Tibial artery (tissue), 4 donors: ENCODE results near the gene SRMS.
"Not testable (repeated sequence)": the region's sequence is repeated elsewhere in the genome, so short reads cannot be mapped to it uniquely, and the experiment has no call there.

Source experiments
- DNase-seq, 2 donors: peaks; one replicate each; pipeline ENCODE4 v3.0.0-alpha.2; 2019
- H3K27ac ChIP-seq, 2 donors: fragments of 200-600 bp; sonication (generic) in 1 of 2; 1 replicate in 1 of 2; 2 replicates in 1 of 2; pipeline ENCODE4 v1.5.1; 2018 to 2019; ENCODE audit warnings: mild to moderate bottlenecking in 1 of 2
- H3K27me3 ChIP-seq, 2 donors: fragments of 200-600 bp; sonication (generic) in 1 of 2; one replicate each; pipeline versions ENCODE4 v1.5.1 to v1.6.0; 2016 to 2019
- H3K36me3 ChIP-seq, 3 donors: fragments of 200-600 bp; sonication (generic) in 2 of 3; one replicate each; pipeline ENCODE4 v1.5.1; 2016 to 2019; ENCODE audit warnings: mild to moderate bottlenecking in 2 of 3
- H3K4me1 ChIP-seq, 4 donors: fragments of 200-600 bp; sonication (generic) in 2 of 4; 1 replicate in 3 of 4; 2 replicates in 1 of 4; pipeline ENCODE4 v1.5.1; 2016 to 2019
- H3K4me3 ChIP-seq, 2 donors: fragments of 200-600 bp; sonication (generic) in 1 of 2; 1 replicate in 1 of 2; 2 replicates in 1 of 2; pipeline ENCODE4 v1.5.1; 2018 to 2019; ENCODE audit warnings: mild to moderate bottlenecking in 2 of 2
- H3K9me3 ChIP-seq, 3 donors: fragments of 200-600 bp; sonication (generic) in 1 of 3; one replicate each; pipeline ENCODE4 v1.5.1; 2016 to 2019
- intact Hi-C: fragments of 100-400 bp; cut with DNase I; formaldehyde crosslinking; loops from one replicate; pipeline ENCODE4 v1.15.0; 2023; ENCODE audit warnings: low total_unique reads
- TF ChIP-seq, protein P1 (sequence below), 2 experiments: fragments of 200-600 bp in 1 of 2; fragments of 450-650 bp in 1 of 2; IDR thresholded peaks; one replicate each; pipeline ENCODE4 v1.5.1; 2017 to 2019; ENCODE audit warnings: antibody characterized with exemption in 2 of 2, mild to moderate bottlenecking in 1 of 2, moderate library complexity in 1 of 2

The SRMS gene

DNA sequence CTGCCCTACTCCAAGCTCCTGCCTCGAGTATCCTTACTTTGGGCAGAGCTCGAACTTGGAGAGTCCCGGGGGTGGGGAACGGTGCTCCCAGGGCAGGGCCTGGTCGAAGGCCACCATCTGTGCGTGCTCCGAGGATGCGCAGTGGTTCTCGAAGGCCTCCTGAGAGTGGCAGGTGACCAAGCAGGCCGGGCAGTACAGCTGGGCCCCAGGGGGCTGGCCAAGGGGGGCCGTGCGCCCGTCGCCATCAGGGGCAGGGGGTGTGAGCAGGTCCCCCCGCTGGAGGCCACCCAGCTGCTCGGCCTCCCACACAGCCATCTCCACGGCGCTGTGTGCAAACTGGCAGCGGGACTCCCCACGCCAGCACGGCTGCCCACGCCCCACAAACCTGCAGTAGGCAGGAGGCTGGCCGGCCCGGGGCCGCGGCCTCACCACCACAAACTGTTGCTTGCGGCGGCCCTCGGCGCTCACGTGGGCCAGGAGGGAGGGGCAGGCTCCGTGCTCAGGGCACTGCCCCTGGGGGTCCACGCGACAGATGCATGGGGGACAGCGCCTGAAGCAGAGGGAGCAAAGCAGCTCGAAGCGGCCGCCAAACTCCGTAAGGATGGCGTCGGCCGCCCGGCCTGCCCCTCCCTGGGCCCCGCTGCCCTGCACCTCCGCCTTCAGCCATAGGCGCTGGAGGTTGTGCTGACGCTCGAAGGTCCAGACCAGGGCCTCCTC lies 24.7 kb upstream of the SRMS start:
- Histone ChIP-seq H3K9me3 (no peaks in the 10 kb centered on the region), H3K4me1 (peaks cover 0 to 18% (median 15%) of the 10 kb centered on the region in 4 donors), H3K36me3 (peaks cover 0 to 9% (median 0%) of the 10 kb centered on the region in 3 donors), H3K27ac (no peak overlapping the region), H3K27me3 (peaks cover 0 to under 1% of the 10 kb centered on the region in 2 donors), H3K4me3 (no peak overlapping the region)
- intact Hi-C loops: no loop called here
- no peak for DNase-seq
- TF ChIP-seq, protein P1, sequence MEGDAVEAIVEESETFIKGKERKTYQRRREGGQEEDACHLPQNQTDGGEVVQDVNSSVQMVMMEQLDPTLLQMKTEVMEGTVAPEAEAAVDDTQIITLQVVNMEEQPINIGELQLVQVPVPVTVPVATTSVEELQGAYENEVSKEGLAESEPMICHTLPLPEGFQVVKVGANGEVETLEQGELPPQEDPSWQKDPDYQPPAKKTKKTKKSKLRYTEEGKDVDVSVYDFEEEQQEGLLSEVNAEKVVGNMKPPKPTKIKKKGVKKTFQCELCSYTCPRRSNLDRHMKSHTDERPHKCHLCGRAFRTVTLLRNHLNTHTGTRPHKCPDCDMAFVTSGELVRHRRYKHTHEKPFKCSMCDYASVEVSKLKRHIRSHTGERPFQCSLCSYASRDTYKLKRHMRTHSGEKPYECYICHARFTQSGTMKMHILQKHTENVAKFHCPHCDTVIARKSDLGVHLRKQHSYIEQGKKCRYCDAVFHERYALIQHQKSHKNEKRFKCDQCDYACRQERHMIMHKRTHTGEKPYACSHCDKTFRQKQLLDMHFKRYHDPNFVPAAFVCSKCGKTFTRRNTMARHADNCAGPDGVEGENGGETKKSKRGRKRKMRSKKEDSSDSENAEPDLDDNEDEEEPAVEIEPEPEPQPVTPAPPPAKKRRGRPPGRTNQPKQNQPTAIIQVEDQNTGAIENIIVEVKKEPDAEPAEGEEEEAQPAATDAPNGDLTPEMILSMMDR (IDR thresholded peaks at IDR 0.05): no peak

DNA sequence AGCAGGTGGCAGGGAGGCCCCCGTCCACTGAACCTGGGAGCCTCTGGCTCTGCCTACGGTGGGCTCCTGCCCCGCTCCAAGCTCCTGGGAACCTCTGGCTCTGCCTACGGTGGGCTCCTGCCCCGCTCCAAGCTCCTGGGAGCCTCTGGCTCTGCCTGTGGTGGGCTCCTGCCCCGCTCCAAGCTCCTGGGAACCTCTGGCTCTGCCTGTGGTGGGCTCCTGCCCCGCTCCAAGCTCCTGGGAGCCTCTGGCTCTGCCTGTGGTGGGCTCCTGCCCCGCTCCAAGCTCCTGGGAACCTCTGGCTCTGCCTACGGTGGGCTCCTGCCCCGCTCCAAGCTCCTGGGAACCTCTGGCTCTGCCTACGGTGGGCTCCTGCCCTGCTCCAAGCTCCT lies 23.5 kb upstream of the SRMS start:
- H3K4me1 ChIP-seq: peaks cover 0 to 18% (median 15%) of the 10 kb centered on the region in 4 donors
- H3K4me3 ChIP-seq, intact Hi-C loops, H3K27me3 ChIP-seq, H3K27ac ChIP-seq, DNase-seq, H3K9me3 ChIP-seq: not testable (repeated sequence)
- H3K36me3 ChIP-seq: peaks cover 0 to 17% (median 0%) of the 10 kb centered on the region in 3 donors

DNA sequence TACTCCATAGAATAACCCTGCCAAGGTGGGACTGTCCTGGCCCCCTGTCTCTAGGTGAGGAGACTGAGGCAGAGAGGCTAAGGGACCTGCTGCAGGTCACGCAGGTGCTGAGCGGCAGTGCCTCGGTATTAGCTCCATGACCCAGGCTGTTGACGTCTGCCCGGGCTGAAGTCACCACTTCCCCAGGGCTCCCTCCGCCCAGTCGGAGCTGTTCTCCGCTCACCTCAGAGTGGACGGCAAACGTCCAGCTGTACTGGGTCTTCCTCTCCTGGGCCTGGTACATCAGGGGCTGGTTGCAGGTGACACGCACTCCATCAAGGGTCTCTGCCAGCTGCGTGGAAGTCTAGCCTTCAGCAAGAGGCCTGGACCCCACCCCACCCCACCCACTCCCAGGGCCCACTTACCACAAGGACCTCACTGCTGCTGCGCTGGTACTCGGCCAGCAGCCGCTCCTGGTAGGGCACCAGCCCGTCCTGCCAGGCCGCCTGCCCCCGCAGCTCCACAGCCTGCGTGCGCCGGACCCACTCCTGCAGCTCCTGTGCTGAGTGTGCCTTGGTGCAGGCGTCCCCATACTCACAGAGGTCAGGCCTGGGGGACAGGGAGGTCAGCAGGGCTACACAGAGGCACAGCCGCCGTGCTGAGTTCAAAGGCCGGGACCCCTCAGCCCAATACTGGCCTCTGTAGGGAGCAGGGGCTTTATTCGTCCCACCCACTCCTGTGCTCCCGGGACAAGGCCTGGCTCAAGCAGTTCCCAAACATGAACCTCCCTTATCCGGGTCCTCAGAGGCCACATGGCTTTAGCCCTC lies 22.9 kb upstream of the SRMS start:
- Histone ChIP-seq H3K27me3 (no peaks in the 10 kb centered on the region), H3K27ac (no peak overlapping the region), H3K36me3 (peaks cover 0 to 23% (median 5%) of the 10 kb centered on the region in 3 donors), H3K9me3 (no peaks in the 10 kb centered on the region), H3K4me1 (peaks cover 0 to 18% (median 15%) of the 10 kb centered on the region in 4 donors), H3K4me3 (no peak overlapping the region)
- intact Hi-C loops: no loop called here
- DNase-seq: no peak
- TF ChIP-seq, protein P1 (IDR thresholded peaks at IDR 0.05): no peak

DNA sequence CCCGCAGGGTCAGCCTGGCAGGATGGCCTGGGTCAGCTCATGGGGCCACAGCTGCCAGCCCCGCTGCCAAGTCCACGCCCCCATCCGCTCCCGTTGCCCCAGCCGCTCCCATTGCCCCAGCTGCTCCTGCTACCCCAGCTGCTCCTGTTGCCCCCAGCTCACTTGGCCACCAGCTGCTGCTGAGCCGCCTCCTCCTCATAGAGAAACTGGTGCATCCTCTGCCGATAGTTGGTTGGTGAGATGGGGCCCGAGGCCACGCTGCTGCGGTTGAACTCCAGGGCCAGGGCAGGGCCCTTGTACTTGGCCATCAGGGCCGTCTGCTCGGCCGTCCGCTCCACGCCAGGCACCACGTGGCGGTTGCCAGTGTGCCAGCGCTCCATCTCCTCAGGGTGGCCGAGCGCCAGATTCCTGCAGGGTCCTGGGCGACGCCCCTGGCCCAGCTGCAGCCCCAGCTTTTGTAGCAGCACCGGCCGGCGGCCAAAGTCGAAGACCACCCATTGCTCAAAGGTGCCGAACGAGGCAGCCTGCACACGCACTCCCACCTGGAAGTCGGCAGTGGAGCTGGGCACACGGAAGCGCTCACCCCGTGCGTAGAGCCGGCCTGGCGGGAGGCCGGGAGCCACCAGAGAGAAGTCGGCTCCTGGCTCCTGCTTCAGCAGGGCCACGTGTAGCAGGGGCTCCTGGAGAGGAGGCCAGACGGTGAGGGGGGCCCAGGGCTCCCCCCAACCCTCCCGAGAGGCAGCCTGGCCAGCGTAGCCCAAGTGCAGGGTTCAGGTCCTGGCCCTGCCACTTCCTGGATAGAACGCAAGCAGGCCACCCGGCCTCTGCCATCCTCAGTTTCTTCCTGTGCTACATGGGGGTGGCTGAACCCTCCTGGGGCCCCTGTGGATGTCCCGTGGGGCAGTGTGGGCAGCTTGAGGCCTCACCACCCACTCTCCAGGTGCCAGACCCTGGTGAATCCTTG lies 21.7 kb upstream of the SRMS start:
- peaks cover 0 to 35% (median 17%) of the 10 kb centered on the region in 3 donors for H3K36me3 ChIP-seq

DNA sequence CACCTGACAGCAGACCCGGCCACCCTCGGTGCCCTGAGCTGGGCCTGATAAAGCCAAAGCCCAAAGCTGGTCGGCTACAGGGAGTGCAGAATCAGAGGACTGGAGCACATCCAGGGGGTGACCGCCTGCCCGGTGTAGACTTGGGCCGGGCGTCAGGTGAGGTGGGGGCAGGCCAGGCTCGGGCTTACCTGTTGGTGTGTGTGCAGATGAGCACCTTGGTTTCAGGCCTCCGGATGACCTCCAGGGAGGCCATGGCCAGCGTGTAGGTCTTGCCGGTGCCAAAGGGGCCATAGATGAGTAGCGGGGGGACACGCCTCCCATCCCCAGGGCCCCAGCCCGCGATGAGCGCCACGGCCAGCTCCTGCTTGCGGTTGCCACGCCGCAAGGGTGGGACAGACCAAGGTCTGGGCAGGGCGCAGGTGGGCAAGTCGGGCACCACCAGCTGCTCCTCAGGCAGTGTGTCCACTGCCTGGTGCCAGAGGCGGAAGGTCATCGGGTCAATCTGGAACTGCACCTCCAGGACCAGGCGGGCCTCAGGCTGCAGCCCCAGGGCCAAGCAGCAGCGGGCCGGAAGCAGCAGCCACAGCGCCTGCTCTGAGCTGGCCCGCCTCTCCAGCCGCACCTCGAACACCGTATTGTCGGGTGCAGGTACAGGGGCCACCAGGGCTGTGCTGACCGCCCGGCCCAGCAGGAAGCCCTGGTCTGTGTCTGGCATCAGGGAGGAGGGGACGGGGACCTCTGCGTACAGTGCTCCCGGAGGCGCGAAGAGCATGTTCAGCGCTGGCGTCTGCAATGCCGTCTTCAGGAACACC lies 20.8 kb upstream of the SRMS start:
- Histone ChIP-seq H3K4me1 (peaks cover 0 to 9% (median 5%) of the 10 kb centered on the region in 4 donors), H3K9me3 (no peaks in the 10 kb centered on the region), H3K27ac (no peak overlapping the region), H3K27me3 (no peaks in the 10 kb centered on the region), H3K36me3 (peaks cover 0 to 44% (median 26%) of the 10 kb centered on the region in 3 donors), H3K4me3 (no peak overlapping the region)
- TF ChIP-seq, protein P1 (IDR thresholded peaks at IDR 0.05): no peak
- intact Hi-C loops: loop anchor here (5.0 kb wide), 1 partner anchor 49 kb away; no protein-coding TSS in a partner anchor
- DNase-seq: no peak

More for the DNA sequence above, 21.7 kb upstream of the SRMS start:
- Histone ChIP-seq H3K4me1 (peaks cover 0 to 13% (median 10%) of the 10 kb centered on the region in 4 donors), H3K9me3 (no peaks in the 10 kb centered on the region), H3K4me3 (no peak overlapping the region), H3K27ac (no peak overlapping the region), H3K27me3 (no peaks in the 10 kb centered on the region)
- DNase-seq: no peak
- intact Hi-C loops: loop anchor here (5.0 kb wide), 1 partner anchor 48 kb away; no protein-coding TSS in a partner anchor
- TF ChIP-seq, protein P1 (IDR thresholded peaks at IDR 0.05): no peak
